Coronary artery (tissue), 2 donors: ENCODE measurements around the gene AJM1.
"Not testable (repeated sequence)": the region's sequence is repeated elsewhere in the genome, so short reads cannot be mapped to it uniquely, and the experiment has no call there.

Source experiments
- DNase-seq: peaks from one replicate; pipeline ENCODE4 v3.0.0-alpha.2; 2017; ENCODE audit warnings: low spot score
- H3K27ac ChIP-seq, 2 donors: fragments of 200-600 bp; sonication (generic); one replicate each; pipeline ENCODE4 v1.5.1; 2016 to 2019
- H3K4me3 ChIP-seq: fragments of 200-600 bp; sonication (generic); 2 replicates; pipeline ENCODE4 v1.5.1; 2016; ENCODE audit warnings: mild to moderate bottlenecking, moderate library complexity
- CTCF ChIP-seq: fragments of 200-600 bp; sonication (generic); IDR thresholded peaks from one replicate; pipeline ENCODE4 v1.5.1; 2019; ENCODE audit warnings: antibody characterized with exemption

AJM1 gene

GRCh38 chr9:136829412-136829811 lies 12.9 kb upstream of the AJM1 start:
- DNase-seq = no peak
- no peak overlapping the region for H3K27ac ChIP-seq
- no peak for TF ChIP-seq CTCF
- H3K4me3 ChIP-seq = no peak overlapping the region

GRCh38 chr9:136829981-136830885 lies 12.0 kb upstream of the AJM1 start:
- no peak overlapping the region for H3K27ac ChIP-seq
- H3K4me3 ChIP-seq = no peak overlapping the region
- no peak for TF ChIP-seq CTCF
- DNase-seq = no peak

GRCh38 chr9:136831002-136831719 lies 11.1 kb upstream of the AJM1 start:
- no peak overlapping the region for H3K27ac ChIP-seq
- DNase-seq = no peak
- no peak overlapping the region for H3K4me3 ChIP-seq
- no peak for TF ChIP-seq CTCF

GRCh38 chr9:136831720-136832104 lies 10.6 kb upstream of the AJM1 start:
- TF ChIP-seq CTCF = no peak
- Histone ChIP-seq H3K4me3 (no peak overlapping the region), H3K27ac (no peak overlapping the region)
- no peak for DNase-seq

GRCh38 chr9:136832581-136832980 lies 9.7 kb upstream of the AJM1 start:
- no peak for TF ChIP-seq CTCF
- no peak overlapping the region for H3K27ac ChIP-seq
- no peak overlapping the region for H3K4me3 ChIP-seq
- DNase-seq = no peak

GRCh38 chr9:136833381-136834048 lies 8.8 kb upstream of the AJM1 start:
- not testable (repeated sequence) for DNase-seq, H3K27ac ChIP-seq, H3K4me3 ChIP-seq

- no peak for TF ChIP-seq CTCF
- DNase-seq = no peak
- Histone ChIP-seq H3K4me3 (no peak overlapping the region), H3K27ac (no peak overlapping the region)
These were observed 6.9 kb upstream of the AJM1 start for GRCh38 chr9:136835162-136835931.
